ENCODE data around the gene CMC4. TPM values are rescaled to one million over a fixed set of nuclear protein-coding genes. Genes with fewer than 3 reads are reported as not detected.

CMC4 gene
- total and polyA plus RNA-seq, 9 of the 15 experiments (the other 6 are each of a cell fraction or from before 2014, with no cell fraction given) = 3.5 to 16.9 (median 8.2) TPM

DNA sequence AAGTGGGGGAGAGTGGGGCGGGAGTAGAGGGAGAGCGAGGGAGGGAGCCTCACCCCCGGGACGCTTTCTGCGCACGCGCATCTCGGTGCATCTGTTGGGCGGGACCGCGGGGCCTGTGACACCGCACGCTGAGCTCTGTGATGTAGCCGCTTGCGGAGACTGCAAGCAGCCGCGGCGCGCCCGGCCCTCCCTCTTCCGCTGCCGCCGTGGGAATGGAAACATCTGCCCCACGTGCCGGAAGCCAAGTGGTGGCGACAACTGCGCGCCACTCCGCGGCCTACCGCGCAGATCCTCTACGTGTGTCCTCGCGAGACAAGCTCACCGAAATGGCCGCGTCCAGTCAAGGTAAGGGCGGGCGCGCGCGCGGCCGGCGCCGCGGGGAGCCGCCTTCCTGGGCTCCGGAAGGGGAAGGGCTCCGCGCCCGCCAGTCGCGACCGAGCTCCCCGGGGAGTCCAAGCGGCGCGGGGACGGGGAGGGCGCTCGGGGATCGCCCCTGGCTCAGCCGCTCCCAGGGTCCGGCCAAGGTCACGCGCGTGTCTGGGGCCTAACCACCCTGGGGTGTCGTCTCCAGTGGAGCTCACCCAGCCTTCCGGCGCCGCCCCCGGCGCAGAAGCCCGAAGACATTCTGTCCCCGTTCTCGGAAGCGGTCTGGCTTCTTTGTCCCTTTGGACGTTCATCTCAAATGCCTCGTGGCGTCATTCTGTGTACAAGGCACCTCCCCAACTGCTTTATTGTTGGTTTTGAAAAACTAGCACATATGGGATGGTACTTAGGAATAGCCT, 44.0 kb downstream of the CMC4 start, which contains the start of gene FUNDC2 (continued):
- TF ChIP-seq, protein P1, sequence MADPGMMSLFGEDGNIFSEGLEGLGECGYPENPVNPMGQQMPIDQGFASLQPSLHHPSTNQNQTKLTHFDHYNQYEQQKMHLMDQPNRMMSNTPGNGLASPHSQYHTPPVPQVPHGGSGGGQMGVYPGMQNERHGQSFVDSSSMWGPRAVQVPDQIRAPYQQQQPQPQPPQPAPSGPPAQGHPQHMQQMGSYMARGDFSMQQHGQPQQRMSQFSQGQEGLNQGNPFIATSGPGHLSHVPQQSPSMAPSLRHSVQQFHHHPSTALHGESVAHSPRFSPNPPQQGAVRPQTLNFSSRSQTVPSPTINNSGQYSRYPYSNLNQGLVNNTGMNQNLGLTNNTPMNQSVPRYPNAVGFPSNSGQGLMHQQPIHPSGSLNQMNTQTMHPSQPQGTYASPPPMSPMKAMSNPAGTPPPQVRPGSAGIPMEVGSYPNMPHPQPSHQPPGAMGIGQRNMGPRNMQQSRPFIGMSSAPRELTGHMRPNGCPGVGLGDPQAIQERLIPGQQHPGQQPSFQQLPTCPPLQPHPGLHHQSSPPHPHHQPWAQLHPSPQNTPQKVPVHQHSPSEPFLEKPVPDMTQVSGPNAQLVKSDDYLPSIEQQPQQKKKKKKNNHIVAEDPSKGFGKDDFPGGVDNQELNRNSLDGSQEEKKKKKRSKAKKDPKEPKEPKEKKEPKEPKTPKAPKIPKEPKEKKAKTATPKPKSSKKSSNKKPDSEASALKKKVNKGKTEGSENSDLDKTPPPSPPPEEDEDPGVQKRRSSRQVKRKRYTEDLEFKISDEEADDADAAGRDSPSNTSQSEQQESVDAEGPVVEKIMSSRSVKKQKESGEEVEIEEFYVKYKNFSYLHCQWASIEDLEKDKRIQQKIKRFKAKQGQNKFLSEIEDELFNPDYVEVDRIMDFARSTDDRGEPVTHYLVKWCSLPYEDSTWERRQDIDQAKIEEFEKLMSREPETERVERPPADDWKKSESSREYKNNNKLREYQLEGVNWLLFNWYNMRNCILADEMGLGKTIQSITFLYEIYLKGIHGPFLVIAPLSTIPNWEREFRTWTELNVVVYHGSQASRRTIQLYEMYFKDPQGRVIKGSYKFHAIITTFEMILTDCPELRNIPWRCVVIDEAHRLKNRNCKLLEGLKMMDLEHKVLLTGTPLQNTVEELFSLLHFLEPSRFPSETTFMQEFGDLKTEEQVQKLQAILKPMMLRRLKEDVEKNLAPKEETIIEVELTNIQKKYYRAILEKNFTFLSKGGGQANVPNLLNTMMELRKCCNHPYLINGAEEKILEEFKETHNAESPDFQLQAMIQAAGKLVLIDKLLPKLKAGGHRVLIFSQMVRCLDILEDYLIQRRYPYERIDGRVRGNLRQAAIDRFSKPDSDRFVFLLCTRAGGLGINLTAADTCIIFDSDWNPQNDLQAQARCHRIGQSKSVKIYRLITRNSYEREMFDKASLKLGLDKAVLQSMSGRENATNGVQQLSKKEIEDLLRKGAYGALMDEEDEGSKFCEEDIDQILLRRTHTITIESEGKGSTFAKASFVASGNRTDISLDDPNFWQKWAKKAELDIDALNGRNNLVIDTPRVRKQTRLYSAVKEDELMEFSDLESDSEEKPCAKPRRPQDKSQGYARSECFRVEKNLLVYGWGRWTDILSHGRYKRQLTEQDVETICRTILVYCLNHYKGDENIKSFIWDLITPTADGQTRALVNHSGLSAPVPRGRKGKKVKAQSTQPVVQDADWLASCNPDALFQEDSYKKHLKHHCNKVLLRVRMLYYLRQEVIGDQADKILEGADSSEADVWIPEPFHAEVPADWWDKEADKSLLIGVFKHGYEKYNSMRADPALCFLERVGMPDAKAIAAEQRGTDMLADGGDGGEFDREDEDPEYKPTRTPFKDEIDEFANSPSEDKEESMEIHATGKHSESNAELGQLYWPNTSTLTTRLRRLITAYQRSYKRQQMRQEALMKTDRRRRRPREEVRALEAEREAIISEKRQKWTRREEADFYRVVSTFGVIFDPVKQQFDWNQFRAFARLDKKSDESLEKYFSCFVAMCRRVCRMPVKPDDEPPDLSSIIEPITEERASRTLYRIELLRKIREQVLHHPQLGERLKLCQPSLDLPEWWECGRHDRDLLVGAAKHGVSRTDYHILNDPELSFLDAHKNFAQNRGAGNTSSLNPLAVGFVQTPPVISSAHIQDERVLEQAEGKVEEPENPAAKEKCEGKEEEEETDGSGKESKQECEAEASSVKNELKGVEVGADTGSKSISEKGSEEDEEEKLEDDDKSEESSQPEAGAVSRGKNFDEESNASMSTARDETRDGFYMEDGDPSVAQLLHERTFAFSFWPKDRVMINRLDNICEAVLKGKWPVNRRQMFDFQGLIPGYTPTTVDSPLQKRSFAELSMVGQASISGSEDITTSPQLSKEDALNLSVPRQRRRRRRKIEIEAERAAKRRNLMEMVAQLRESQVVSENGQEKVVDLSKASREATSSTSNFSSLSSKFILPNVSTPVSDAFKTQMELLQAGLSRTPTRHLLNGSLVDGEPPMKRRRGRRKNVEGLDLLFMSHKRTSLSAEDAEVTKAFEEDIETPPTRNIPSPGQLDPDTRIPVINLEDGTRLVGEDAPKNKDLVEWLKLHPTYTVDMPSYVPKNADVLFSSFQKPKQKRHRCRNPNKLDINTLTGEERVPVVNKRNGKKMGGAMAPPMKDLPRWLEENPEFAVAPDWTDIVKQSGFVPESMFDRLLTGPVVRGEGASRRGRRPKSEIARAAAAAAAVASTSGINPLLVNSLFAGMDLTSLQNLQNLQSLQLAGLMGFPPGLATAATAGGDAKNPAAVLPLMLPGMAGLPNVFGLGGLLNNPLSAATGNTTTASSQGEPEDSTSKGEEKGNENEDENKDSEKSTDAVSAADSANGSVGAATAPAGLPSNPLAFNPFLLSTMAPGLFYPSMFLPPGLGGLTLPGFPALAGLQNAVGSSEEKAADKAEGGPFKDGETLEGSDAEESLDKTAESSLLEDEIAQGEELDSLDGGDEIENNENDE (IDR thresholded peaks at IDR 0.05; ENCODE audit: low read depth, low read length) = no peak
- TF ChIP-seq NCOR1 (IDR thresholded peaks at IDR 0.05) = no peak; the same call in 1 of the 2 replicates
- TF ChIP-seq RBM17 (IDR thresholded peaks at IDR 0.05; ENCODE audit: borderline replicate concordance, low read depth, low read length) = no peak
- no peak for TF ChIP-seq KHSRP (IDR thresholded peaks at IDR 0.05)
- TF ChIP-seq ERF (CRISPR knock-in tag; IDR thresholded peaks at IDR 0.05) = peak; percentile 39; the same call in 1 of the 2 replicates
- TF ChIP-seq TOE1 (IDR thresholded peaks at IDR 0.05; ENCODE audit: borderline replicate concordance) = no peak
- 0 out of 2 replicates have a peak, but pooled peaks have one; percentile 38 for TF ChIP-seq TOE1 (CRISPR knock-in tag; IDR thresholded peaks at IDR 0.05; ENCODE audit: borderline replicate concordance, low read depth)
- TF ChIP-seq KAT7 (CRISPR knock-in tag; IDR thresholded peaks at IDR 0.05; ENCODE audit: borderline replicate concordance) = peak; percentile 69; the same call in 1 of the 2 replicates
- no peak for TF ChIP-seq HDAC3 (IDR thresholded peaks at IDR 0.05; ENCODE audit: borderline replicate concordance, partially characterized antibody)
- TF ChIP-seq ZNF780A (CRISPR knock-in tag; IDR thresholded peaks at IDR 0.05) = no peak
- TF ChIP-seq EP400 (IDR thresholded peaks at IDR 0.05) = peak; percentile 86
- no peak for TF ChIP-seq EZH2 (IDR thresholded peaks at IDR 0.05; ENCODE audit: borderline replicate concordance, low read depth, low read length)
- TF ChIP-seq FUS (optimal IDR thresholded peaks at IDR 0.05; ENCODE audit: low read depth, low read length) = peak; percentile 51
- TF ChIP-seq, protein P2, sequence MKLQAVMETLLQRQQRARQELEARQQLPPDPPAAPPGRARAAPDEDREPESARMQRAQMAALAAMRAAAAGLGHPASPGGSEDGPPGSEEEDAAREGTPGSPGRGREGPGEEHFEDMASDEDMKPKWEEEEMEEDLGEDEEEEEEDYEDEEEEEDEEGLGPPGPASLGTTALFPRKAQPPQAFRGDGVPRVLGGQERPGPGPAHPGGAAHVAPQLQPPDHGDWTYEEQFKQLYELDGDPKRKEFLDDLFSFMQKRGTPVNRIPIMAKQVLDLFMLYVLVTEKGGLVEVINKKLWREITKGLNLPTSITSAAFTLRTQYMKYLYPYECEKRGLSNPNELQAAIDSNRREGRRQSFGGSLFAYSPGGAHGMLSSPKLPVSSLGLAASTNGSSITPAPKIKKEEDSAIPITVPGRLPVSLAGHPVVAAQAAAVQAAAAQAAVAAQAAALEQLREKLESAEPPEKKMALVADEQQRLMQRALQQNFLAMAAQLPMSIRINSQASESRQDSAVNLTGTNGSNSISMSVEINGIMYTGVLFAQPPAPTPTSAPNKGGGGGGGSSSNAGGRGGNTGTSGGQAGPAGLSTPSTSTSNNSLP (IDR thresholded peaks at IDR 0.05; ENCODE audit: borderline replicate concordance, low read depth, low read length) = no peak
